GM13976 (cell line): ENCODE results near the gene L3MBTL4.

ENCODE experiments used
- DNase-seq: peaks from one replicate; pipeline ENCODE4 v3.0.0; 2012; ENCODE audit warnings: low spot score
- CTCF ChIP-seq: IDR thresholded peaks from 2 replicates; pipeline ENCODE4 v1.5.1; 2012; ENCODE audit warnings: borderline replicate concordance, mild to moderate bottlenecking; ENCODE audit not compliant: insufficient read depth; ENCODE audit errors: extremely low read depth, missing control alignments, control extremely low read depth
- in situ Hi-C: fragments of 300-500 bp; cut with MboI; formaldehyde crosslinking; loops from one replicate; pipeline ENCODE4 v1.12.0; 2022; ENCODE audit warnings: low sequenced_read_pairs, mixed read lengths, inconsistent platforms; ENCODE audit not compliant: unreplicated experiment

Gene L3MBTL4

GRCh38 chr18:6435731-6436130 lies 21.0 kb upstream of the L3MBTL4 start:
- no peak for DNase-seq
- TF ChIP-seq CTCF: no peak
- in situ Hi-C loops: no loop called here

GRCh38 chr18:6434987-6435709 lies 20.4 kb upstream of the L3MBTL4 start:
- DNase-seq: no peak
- in situ Hi-C loops: no loop called here
- TF ChIP-seq CTCF: no peak

- no peak for TF ChIP-seq CTCF
- in situ Hi-C loops: no loop called here
These were observed 19.8 kb upstream of the L3MBTL4 start for GRCh38 chr18:6434481-6434880.

GRCh38 chr18:6431659-6432318 lies 17.1 kb upstream of the L3MBTL4 start:
- DNase-seq: no peak
- TF ChIP-seq CTCF: no peak
- in situ Hi-C loops: no loop called here

More at GRCh38 chr18:6434481-6434880, 19.8 kb upstream of the L3MBTL4 start:
- DNase-seq: no peak

GRCh38 chr18:6428851-6429395 lies 14.2 kb upstream of the L3MBTL4 start:
- TF ChIP-seq CTCF: no peak
- in situ Hi-C loops: no loop called here
- DNase-seq: no peak

GRCh38 chr18:6427286-6427685 lies 12.6 kb upstream of the L3MBTL4 start:
- in situ Hi-C loops: no loop called here
- no peak for TF ChIP-seq CTCF

More at GRCh38 chr18:6427286-6427685, 12.6 kb upstream of the L3MBTL4 start:
- DNase-seq: no peak
